K562 (cell line): ENCODE measurements around the gene ORC1. TPM values are rescaled to one million over a fixed set of nuclear protein-coding genes. Genes with fewer than 3 reads are reported as not detected.
A peak's percentile ranks its signal among the peaks of the same experiment; 100 is the strongest.

ENCODE experiments used
- ATAC-seq: fragments of 200-7000 bp; cut with Tn5 transposase; 3 replicates; pipeline ENCODE4 v1.9.1; 2020; ENCODE audit warnings: moderate library complexity
- BruUV-seq: library from RNA; stranded (reverse); fragments of 400-500 nt; replicated peaks from 2 replicates; lab custom pipeline; 2021; lab: Mats Ljungman, UMichigan
- CTCF ChIA-PET: fragments of 300-600 bp; formaldehyde crosslinking; extraction: SDS; loops from one replicate; lab custom pipeline; 2021; ENCODE audit warnings: low intra/inter-chr PET ratio; lab: Yijun Ruan, JAX
- POLR2A ChIA-PET: fragments of 300-600, 350-650 bp; sonication (Branson Sonifier 250); formaldehyde crosslinking; extraction: SDS; loops from one replicate; lab custom pipeline; 2021; ENCODE audit warnings: antibody characterized with exemption, inconsistent platforms; lab: Yijun Ruan, JAX
- DNase-seq, 4 experiments: peaks; one replicate each; pipeline versions ENCODE4 v3.0.0 to v3.0.0-alpha.2; 2011 to 2018; ENCODE audit warnings: low spot score in 3 of 4, mixed read lengths in 3 of 4; ENCODE audit errors: extremely low read depth in 1 of 4
- FAIRE-seq: peaks from 2 replicates; lab custom pipeline; 2011; peaks lifted over from hg19 to GRCh38; lab: Jason Lieb, UNC
- H2AFZ ChIP-seq: 2 replicates; pipeline ENCODE4 v1.6.0; 2011; ENCODE audit warnings: low read depth, low read length, control low read depth, inconsistent platforms
- H3K27ac ChIP-seq: fragments of 200-600 bp; 3 replicates; pipeline ENCODE4 v1.8.0; 2011; ENCODE audit warnings: low read depth, mild to moderate bottlenecking, control low read depth, inconsistent platforms, low read length, moderate library complexity, mixed read lengths; ENCODE audit errors: extremely low read depth
- H3K27me3 ChIP-seq, 2 experiments: fragments of 300-600 bp in 1 of 2; 2 replicates in 1 of 2; 3 replicates in 1 of 2; pipeline versions ENCODE4 v1.6.0 to v1.8.0; 2011; ENCODE audit warnings: inconsistent platforms in 2 of 2, low read length in 2 of 2, mild to moderate bottlenecking in 1 of 2, mixed read lengths in 1 of 2, moderate library complexity in 1 of 2; ENCODE audit not compliant: control insufficient read depth in 2 of 2, insufficient read depth in 2 of 2
- H3K36me3 ChIP-seq: fragments of 300-600 bp; 3 replicates; pipeline ENCODE4 v1.8.0; 2011; ENCODE audit warnings: mild to moderate bottlenecking, low read length, inconsistent platforms; ENCODE audit not compliant: control insufficient read depth, insufficient read depth
- H3K4me1 ChIP-seq, 2 experiments: fragments of 200-600 bp in 1 of 2; replicated peaks in 1 of 2; 2 replicates in 1 of 2; 3 replicates in 1 of 2; pipeline versions ENCODE4 v1.5.1 to v1.8.0; 2011; ENCODE audit warnings: inconsistent platforms in 2 of 2, low read length in 2 of 2, mild to moderate bottlenecking in 1 of 2, mixed read lengths in 1 of 2, moderate library complexity in 1 of 2; ENCODE audit not compliant: control insufficient read depth in 2 of 2, insufficient read depth in 2 of 2
- H3K4me2 ChIP-seq: 2 replicates; pipeline ENCODE4 v1.6.1; 2011; ENCODE audit warnings: low read length, control low read depth, inconsistent platforms, mixed read lengths; ENCODE audit not compliant: insufficient read depth
- H3K4me3 ChIP-seq: fragments of 200-600 bp; sonication (generic), shearing (Covaris generic); 2 replicates; pipeline ENCODE4 v1.5.1; 2016; ENCODE audit warnings: control low read depth, inconsistent platforms
- H3K79me2 ChIP-seq: fragments of 200-600 bp; 3 replicates; pipeline ENCODE4 v1.8.0; 2011; ENCODE audit warnings: low read length, inconsistent platforms; ENCODE audit not compliant: control insufficient read depth, insufficient read depth
- H3K9ac ChIP-seq, 2 experiments: 2 replicates each; pipeline versions ENCODE4 v1.6.0 to v1.6.1; 2011; ENCODE audit warnings: low read depth in 2 of 2, low read length in 2 of 2, control low read depth in 1 of 2, inconsistent platforms in 1 of 2, mild to moderate bottlenecking in 1 of 2, mixed read lengths in 1 of 2; ENCODE audit not compliant: insufficient read depth in 1 of 2
- H3K9me1 ChIP-seq: one replicate; pipeline ENCODE4 v1.6.0; 2011; ENCODE audit warnings: inconsistent platforms, mild to moderate bottlenecking, low read length, moderate library complexity; ENCODE audit not compliant: control insufficient read depth, insufficient read depth
- H3K9me3 ChIP-seq: replicated peaks from 2 replicates; pipeline ENCODE4 v1.5.1; 2011; ENCODE audit warnings: low read depth, low read length, inconsistent platforms; ENCODE audit not compliant: control insufficient read depth, insufficient read depth
- H4K20me1 ChIP-seq: replicated peaks from 2 replicates; pipeline ENCODE4 v1.6.1; 2011; ENCODE audit warnings: low read length, inconsistent platforms, mixed read lengths; ENCODE audit not compliant: control insufficient read depth, insufficient read depth
- GABPB1 ChIP-seq: sonication (generic); formaldehyde crosslinking; IDR thresholded peaks from 2 replicates; pipeline ENCODE4 v1.8.0; 2022; ENCODE audit warnings: mild to moderate bottlenecking, missing genetic modification reagents
- HDGF ChIP-seq: fragments of 450-650 bp; IDR thresholded peaks from 2 replicates; pipeline ENCODE4 v1.6.1; 2016
- POLR2AphosphoS5 ChIP-seq: IDR thresholded peaks from 2 replicates; pipeline ENCODE4 v1.6.1; 2011; ENCODE audit warnings: mild to moderate bottlenecking, low read depth, low read length, moderate library complexity; ENCODE audit not compliant: control insufficient read depth, insufficient read depth
- RBBP5 ChIP-seq: fragments of 200-600 bp; sonication (generic); IDR thresholded peaks from 2 replicates; pipeline ENCODE4 v1.6.1; 2012; ENCODE audit warnings: borderline replicate concordance, mild to moderate bottlenecking, low read length, control low read depth, inconsistent platforms; ENCODE audit not compliant: insufficient read depth, poor library complexity, severe bottlenecking
- TBP ChIP-seq: optimal IDR thresholded peaks from 2 replicates; pipeline ENCODE3; 2011; ENCODE audit warnings: low read depth, low read length, improper control_type of control experiment
- ZBTB40 ChIP-seq, 2 experiments: fragments of 450-650 bp in 1 of 2; sonication (generic) in 1 of 2; formaldehyde crosslinking in 1 of 2; IDR thresholded peaks; 2 replicates each; pipeline versions ENCODE4 v1.7.1 to v1.9.0; 2016 to 2022; ENCODE audit warnings: inconsistent platforms in 1 of 2, mild to moderate bottlenecking in 1 of 2, missing genetic modification reagents in 1 of 2
- ZNF445 ChIP-seq: fragments of 250-450 bp; sonication (Bioruptor Pico); IDR thresholded peaks from 2 replicates; pipeline ENCODE4 v1.4.0; 2020; ENCODE audit warnings: low read depth, mild to moderate bottlenecking, moderate library complexity
- ZNF766 ChIP-seq: fragments of 200-800 bp; sonication (Bioruptor generic); conservative IDR thresholded peaks from 2 replicates; pipeline ENCODE4 v1.6.1; 2016; ENCODE audit warnings: missing genetic modification characterization, missing compliant biosample characterization
- WGBS: fragments of 100-300 bp; shearing (Covaris generic); methylation state at CpG from one replicate; pipeline ENCODE4 v1.1.6; 2016; ENCODE audit warnings: low coverage, mixed read lengths; ENCODE audit not compliant: insufficient coverage; ENCODE audit errors: missing lambda C conversion rate; 5-methylcytosine and 5-hydroxymethylcytosine counted together
- in situ Hi-C: fragments of 300-500 bp; cut with MboI; formaldehyde crosslinking; loops from 4 replicates; pipeline ENCODE4 v1.15.0; 2018; ENCODE audit warnings: inconsistent platforms, mixed read lengths
- intact Hi-C: fragments of 100-400 bp; cut with micrococcal nuclease; formaldehyde crosslinking; loops from 2 replicates; pipeline ENCODE4 v1.14.2; 2022
- polyA plus RNA-seq, 8 experiments: library from polyadenylated mRNA; depleted of rRNA in 4 of 8; stranded (reverse) in 5 of 8; unstranded in 3 of 8; fragments of >200 nt; fragmentation: Nextera tagmentation in 2 of 8; fragmentation: Illumina TruSeq in 1 of 8; extraction: Ambion mirVana in 2 of 8; extraction: Trizol in 1 of 8; gene quantifications; 2 replicates each; pipeline versions ENCODE4 v1.2.1 to v1.2.3, GENCODE V29; 2011 to 2014; ENCODE audit warnings: inconsistent platforms in 1 of 8, missing spikeins in 1 of 8
- total RNA-seq, 7 experiments: library from RNA; depleted of rRNA in 6 of 7; stranded (reverse); fragments of >200 nt in 6 of 7; fragmentation: Illumina TruSeq in 2 of 7; extraction: Trizol in 2 of 7; gene quantifications; 2 replicates each; pipeline versions ENCODE4 v1.2.1 to v1.2.3, GENCODE V29; 2011 to 2021; ENCODE audit warnings: low replicate concordance in 1 of 7

ORC1 gene
- total and polyA plus RNA-seq, 9 of the 15 experiments (the other 6 are each of a cell fraction or from before 2014, with no cell fraction given), result 26.4 to 91.6 (median 69.7) TPM

- H2AFZ ChIP-seq, result no peak overlapping the region; the same call in 1 of the 2 replicates
- peak overlapping the region; percentile 80 for H3K4me3 ChIP-seq
- no TSS peak for BruUV-seq
- peak overlapping the region; percentile 98 for H3K4me2 ChIP-seq
- peaks cover 71% of the 10 kb centered on the region for H3K36me3 ChIP-seq
- ChIA-PET POLR2A (interaction anchor here (1.8 to 5.7 kb wide), 2 partner anchors 9 to 284 kb away, joined by 20 to 45 read pairs; no protein-coding TSS in a partner anchor), CTCF (no interaction called here)
- 2% methylated on average over 3 of the region's 3 CpGs for WGBS
- H3K79me2 ChIP-seq, result peaks cover 87% of the 10 kb centered on the region
- DNase-seq (no peak), FAIRE-seq (no peak), ATAC-seq (no peak)
- peak overlapping the region; percentile 98 for H3K27ac ChIP-seq
- peak overlapping the region; percentile 84 to 99 for H3K9ac ChIP-seq
- peaks cover 12 to 27% of the 10 kb centered on the region in 2 experiments; a peak in 4 of 5 replicates for H3K4me1 ChIP-seq
- in situ Hi-C loops, result loop anchor here (10.0 kb wide), 1 partner anchor 282 kb away; no protein-coding TSS in a partner anchor
- H3K9me1 ChIP-seq, result peaks cover 3% of the 10 kb centered on the region
- H3K9me3 ChIP-seq, result no peaks in the 10 kb centered on the region
- intact Hi-C loops, result loop anchor here (2.0 to 5.0 kb wide), 4 partner anchors 150 to 279 kb away; partner anchors contain the start of gene TUT4
- H4K20me1 ChIP-seq, result peaks cover 11% of the 10 kb centered on the region; the same call in 1 of the 2 replicates
- no peaks in the 10 kb centered on the region for H3K27me3 ChIP-seq
- TF ChIP-seq HDGF (no peak), ZBTB40 (IDR thresholded peaks at IDR 0.05) (0 out of 2 replicates have a peak, but pooled peaks have one; percentile 18), ZBTB40 (CRISPR knock-in tag; IDR thresholded peaks at IDR 0.05) (no peak), POLR2AphosphoS5 (no peak), TBP (no peak), ZNF766 (CRISPR knock-in tag) (no peak), ZNF445 (CRISPR knock-in tag) (no peak), RBBP5 (peak; percentile 43), GABPB1 (CRISPR knock-in tag) (0 out of 2 replicates have a peak, but pooled peaks have one; percentile 9)
These were observed 1.4 kb downstream of the ORC1 start for GRCh38 chr1:52402860-52403240.
